Fibroblast of pulmonary artery (primary cell): ENCODE measurements around the gene GLCCI1.
A peak's percentile ranks its signal among the peaks of the same experiment; 100 is the strongest.

Experiments used
- DNase-seq: peaks from one replicate; pipeline ENCODE4 v3.0.0-alpha.2; 2010; ENCODE audit warnings: low read depth
- H3K4me3 ChIP-seq: replicated peaks from 2 replicates; pipeline ENCODE4 v1.5.1; 2011; ENCODE audit warnings: low read depth, mild to moderate bottlenecking, control low read depth, low read length, moderate library complexity
- CTCF ChIP-seq: IDR thresholded peaks from 2 replicates; pipeline ENCODE4 v1.5.1; 2011; ENCODE audit warnings: mild to moderate bottlenecking, control low read depth, low read length, inconsistent platforms; ENCODE audit errors: missing control alignments

The GLCCI1 gene

GRCh38 chr7:7968544-7969305 lies at the start of gene GLCCI1:
GLCCI1 (plus strand) TSS chr7:7968796; CDS start chr7:7969351, 555 bp downstream.
- peak within 1 kb of the TSS; percentile 76 for H3K4me3 ChIP-seq
- no peak for TF ChIP-seq CTCF
- peak; percentile 95 for DNase-seq

GRCh38 chr7:7919449-7919945 lies 49.1 kb upstream of the GLCCI1 start:
- no peak for TF ChIP-seq CTCF
- DNase-seq: no peak
- no peak overlapping the region for H3K4me3 ChIP-seq

- H3K4me3 ChIP-seq: no peak overlapping the region
- DNase-seq: no peak
- TF ChIP-seq CTCF: no peak
Observed at GRCh38 chr7:7920056-7920455, 48.5 kb upstream of the GLCCI1 start.

- DNase-seq: no peak
- H3K4me3 ChIP-seq: no peak overlapping the region
Observed at GRCh38 chr7:7920481-7920880, 48.1 kb upstream of the GLCCI1 start.

GRCh38 chr7:7921830-7922229 lies 46.8 kb upstream of the GLCCI1 start:
- TF ChIP-seq CTCF: no peak
- DNase-seq: no peak
- no peak overlapping the region for H3K4me3 ChIP-seq

More at GRCh38 chr7:7920481-7920880, 48.1 kb upstream of the GLCCI1 start:
- no peak for TF ChIP-seq CTCF

- DNase-seq: no peak
- H3K4me3 ChIP-seq: no peak overlapping the region
- TF ChIP-seq CTCF: no peak
Observed at GRCh38 chr7:7922684-7923385, 45.8 kb upstream of the GLCCI1 start.
